ENCODE results near the gene FCSK.

FCSK gene

DNA sequence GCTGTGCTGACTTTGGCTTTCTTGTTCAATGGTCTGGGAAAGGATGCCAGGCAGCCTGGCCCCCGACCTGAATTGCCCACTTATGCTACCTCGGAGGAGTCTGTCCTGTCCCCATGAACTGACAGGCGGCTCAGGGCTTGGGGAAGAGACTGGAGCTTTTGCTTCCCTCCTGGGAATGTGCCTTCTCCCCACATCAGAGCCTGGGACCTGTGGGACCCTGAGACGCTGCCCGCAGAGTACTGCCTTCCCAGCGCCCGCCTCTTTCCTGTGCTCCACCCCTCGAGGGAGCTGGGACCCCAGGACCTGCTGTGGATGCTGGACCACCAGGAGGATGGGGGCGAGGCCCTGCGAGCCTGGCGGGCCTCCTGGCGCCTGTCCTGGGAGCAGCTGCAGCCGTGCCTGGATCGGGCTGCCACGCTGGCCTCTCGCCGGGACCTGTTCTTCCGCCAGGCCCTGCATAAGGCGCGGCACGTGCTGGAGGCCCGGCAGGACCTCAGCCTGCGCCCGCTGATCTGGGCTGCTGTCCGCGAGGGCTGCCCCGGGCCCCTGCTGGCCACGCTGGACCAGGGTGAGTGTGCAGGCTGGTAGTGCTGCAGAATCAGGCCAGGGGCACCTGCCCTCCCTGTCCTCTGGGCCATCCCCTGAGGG is 18.5 kb downstream of the FCSK start:
- no peak for TF ChIP-seq CTCF (IDR thresholded peaks at IDR 0.05; ENCODE audit: extremely low read depth, missing control alignments)
- no peak for DNase-seq (ENCODE audit: low spot score)

DNA sequence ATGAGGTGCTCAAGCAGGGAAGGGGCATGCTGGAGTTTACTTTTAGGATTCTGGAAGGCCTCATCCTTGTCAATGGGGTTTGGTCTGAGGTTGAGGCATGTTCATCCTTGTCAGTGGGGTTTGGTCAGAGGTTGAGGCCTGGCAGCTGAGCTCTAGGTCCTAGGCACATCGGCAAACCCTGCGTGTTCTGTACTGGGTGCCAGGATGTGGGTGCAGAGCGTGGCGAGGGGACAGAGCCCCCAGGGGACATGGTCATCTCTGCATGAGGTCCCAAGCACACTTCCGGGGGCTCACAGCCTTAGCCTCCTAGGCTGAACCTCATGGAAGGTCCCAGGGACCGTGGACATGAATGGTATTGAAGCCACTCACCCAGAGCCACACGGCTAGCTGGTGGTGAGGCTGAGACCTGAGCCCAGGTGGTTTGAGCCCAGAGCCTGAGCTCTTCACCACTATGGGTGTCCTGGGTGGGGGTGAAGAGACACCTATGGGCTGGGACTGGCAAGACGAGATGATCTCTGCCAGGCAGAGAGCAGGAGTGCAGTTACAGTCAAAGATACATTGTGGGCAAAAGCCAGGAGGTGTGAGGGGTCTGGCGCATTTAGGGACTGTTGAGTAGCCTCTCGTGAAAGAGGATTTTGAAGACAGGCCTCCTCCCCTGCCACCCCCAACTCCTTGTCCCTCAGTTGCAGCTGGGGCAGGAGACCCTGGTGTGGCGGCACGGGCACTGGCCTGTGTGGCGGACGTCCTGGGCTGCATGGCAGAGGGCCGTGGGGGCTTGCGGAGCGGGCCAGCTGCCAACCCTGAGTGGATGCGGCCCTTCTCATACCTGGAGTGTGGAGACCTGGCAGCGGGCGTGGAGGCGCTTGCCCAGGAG is 19.3 kb downstream of the FCSK start:
- DNase-seq (ENCODE audit: low spot score), result no peak
- no peak for TF ChIP-seq CTCF (IDR thresholded peaks at IDR 0.05; ENCODE audit: extremely low read depth, missing control alignments)

DNA sequence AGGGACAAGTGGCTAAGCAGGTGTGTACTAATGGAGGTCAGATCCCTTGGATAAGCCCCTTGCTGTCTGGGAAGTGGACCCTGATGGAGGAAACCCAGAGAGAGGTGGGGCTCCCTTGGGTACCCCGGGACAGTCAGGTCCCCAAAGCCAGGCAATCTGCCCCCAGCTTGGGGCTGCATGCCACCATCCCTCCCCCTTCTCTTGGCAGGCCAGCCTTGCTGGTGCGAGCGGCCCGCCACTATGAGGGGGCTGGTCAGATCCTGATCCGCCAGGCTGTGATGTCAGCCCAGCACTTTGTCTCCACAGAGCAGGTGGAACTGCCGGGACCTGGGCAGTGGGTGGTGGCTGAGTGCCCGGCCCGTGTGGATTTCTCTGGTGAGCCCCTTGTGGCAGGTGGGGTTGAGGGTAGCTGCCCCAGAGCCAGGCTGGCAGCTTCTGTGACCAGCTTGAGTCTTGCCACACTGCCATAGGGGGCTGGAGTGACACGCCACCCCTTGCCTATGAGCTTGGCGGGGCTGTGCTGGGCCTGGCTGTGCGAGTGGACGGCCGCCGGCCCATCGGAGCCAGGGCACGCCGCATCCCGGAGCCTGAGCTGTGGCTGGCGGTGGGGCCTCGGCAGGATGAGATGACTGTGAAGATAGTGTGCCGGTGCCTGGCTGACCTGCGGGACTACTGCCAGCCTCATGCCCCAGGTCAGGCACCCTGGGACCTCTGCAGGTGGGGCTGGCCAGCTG is 20.1 kb downstream of the FCSK start:
- DNase-seq (ENCODE audit: low spot score), result no peak
- no peak for TF ChIP-seq CTCF (IDR thresholded peaks at IDR 0.05; ENCODE audit: extremely low read depth, missing control alignments)

- no peak for DNase-seq (ENCODE audit: low spot score)
- no peak for TF ChIP-seq CTCF (IDR thresholded peaks at IDR 0.05; ENCODE audit: extremely low read depth, missing control alignments)
Observed at GRCh38 chr16:70475054-70475871, 20.9 kb downstream of the FCSK start.

- DNase-seq (ENCODE audit: low spot score), result peak; percentile 96
- no peak for TF ChIP-seq CTCF (IDR thresholded peaks at IDR 0.05; ENCODE audit: extremely low read depth, missing control alignments)
Observed at GRCh38 chr16:70476272-70477020, 22.1 kb downstream of the FCSK start.

DNA sequence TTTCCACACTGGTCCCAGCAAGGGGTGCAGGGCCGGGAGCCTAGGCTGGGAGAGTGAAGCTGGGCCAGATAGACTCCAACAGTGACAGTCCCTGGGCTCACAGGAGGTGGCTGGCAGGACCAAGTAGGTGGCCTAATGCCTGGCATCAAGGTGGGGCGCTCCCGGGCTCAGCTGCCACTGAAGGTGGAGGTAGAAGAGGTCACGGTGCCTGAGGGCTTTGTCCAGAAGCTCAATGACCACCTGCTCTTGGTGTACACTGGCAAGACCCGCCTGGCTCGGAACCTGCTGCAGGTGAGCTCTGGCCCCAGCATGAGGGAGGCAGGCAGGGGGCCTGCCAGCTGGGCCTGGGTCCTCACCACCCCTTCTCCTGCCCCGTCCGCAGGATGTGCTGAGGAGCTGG is 23.8 kb downstream of the FCSK start:
- DNase-seq (ENCODE audit: low spot score), result no peak
- no peak for TF ChIP-seq CTCF (IDR thresholded peaks at IDR 0.05; ENCODE audit: extremely low read depth, missing control alignments)
